NCI-H345 (cell line): ENCODE measurements around the gene KIAA0825.

ENCODE experiments used
- DNase-seq: peaks from one replicate; lab custom pipeline; 2025; lab: John Stamatoyannopoulos, UW

KIAA0825 gene

DNA sequence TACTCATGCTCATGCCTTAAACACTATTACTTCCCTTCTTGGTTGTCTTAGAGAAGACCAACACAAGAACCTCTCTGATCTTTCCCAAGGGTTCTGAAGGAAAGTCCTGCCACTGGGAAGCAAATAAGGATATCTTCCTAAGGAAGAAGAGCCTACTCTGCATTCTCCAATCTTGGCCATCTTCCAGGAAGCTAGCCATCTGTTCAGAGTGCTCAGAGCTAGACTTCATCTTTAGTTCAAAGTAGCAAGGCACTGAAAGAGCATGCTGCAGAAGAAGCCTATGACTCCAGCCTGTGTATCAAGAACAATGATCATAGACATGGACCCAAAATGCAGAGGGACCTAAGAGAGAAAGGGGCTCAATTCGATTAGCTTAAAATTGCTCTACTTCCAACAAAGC, 114.7 kb downstream of the KIAA0825 start:
- DNase-seq, result no peak

DNA sequence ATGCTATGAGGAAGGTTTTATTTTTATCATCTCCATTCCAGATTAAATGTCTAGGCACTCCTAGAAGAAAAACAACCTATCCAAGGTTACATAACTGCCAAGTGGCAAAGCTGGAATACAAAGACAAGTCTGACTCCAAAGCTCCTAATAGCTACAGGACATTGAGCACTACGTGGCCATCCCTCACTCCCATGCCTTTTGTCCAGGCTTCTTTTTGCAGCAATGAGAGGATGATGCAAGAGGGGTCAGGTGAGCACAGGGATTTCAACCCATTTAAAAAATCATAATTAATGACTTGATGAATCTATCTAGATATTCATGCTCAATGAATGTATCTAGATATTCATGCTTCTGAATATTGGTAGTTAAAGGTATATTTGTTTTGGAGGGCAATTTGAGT, 117.0 kb downstream of the KIAA0825 start:
- no peak for DNase-seq

DNA sequence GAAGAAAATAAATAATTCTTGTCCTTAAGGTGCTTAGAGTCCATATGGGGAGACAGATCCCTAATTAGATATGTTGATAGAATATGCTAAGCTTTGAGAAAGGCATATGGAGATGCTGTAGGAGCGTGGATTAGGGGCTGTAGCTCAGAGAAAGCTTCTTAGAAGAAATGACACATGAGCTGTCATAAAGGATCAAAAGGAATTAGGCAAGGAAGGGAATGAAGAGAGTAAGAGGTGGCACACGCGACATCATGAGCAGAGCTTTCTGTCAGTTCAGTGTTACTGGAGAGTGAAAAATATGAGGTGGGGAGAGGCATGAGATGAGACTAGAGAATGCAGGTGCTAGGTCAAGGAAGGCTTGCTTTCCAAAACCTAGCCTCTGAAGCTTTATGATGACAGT, 118.6 kb downstream of the KIAA0825 start:
- DNase-seq, result no peak

DNA sequence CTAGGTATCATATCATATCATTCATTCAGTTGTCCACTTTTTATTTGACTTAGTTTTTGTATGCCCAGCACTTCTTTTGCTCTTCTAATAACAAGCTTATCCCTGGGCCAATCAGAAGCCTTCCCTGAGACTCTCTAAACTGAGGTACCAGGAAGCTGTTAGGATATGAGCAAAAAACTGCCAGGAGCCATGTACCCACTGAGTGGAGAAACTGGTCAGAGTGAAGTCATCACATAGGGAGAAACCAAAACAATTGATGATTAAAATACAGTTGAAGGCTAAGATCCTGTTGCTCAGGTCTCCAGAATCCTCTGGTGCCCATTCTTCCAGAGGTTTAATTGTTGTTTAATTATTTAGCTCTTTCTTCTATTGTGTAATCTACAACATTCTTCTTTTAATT, 120.2 kb downstream of the KIAA0825 start:
- DNase-seq, result no peak

DNA sequence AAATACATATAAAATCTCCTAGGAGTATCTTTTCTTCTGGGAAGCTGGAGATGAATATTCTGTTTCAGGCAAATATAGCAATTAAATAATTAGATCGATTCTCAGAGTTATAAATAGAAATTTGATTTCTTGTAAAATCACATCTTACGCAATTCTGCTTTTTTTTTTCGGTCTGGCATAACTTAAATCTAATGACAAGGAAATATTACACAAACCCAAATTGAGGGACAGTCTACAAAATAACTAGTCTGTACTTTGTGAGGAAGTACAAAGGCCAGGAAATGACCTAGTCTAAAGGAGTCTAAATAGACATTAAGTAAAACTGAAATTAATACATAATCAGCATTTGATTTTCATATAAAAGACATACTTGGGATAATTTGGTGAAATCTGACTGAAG, 133.3 kb downstream of the KIAA0825 start:
- no peak for DNase-seq

DNA sequence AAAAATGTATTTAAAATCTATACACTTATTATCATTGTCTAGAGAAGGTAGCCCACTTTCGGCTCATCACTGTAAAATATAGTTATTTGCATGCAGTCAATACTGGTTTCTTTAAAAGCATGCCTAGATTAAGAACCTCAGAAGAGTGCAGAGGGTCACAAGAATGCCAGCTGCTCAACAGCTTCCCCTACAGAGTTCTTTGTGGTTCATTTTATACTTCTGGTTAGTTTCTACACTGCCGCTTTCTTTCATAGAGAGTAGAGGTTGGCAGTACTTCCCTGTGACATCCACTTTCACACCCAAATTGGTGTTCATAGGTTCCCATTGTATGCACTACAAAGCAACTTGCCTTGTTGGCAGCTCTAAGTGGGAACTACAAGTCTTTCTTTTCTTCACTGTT, 137.3 kb downstream of the KIAA0825 start:
- DNase-seq, result no peak

DNA sequence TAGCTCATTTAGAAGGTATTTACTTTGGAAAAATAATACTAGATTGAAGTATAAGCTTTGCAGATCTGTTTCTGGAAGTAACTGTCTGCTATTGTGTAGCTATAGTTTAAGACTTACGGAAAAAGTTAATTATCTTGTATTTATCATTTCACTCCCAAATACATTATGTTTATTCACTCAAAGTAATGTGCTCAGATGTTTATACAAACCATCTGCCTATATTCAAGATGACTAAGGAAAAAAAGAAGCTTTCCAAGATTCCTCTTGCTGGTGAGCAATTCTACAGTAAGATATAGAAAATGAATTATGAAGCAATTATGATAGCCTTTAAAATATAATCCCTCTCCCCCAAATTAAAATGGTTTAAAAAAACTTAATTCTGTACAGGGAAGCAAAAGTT, 137.9 kb downstream of the KIAA0825 start:
- no peak for DNase-seq

DNA sequence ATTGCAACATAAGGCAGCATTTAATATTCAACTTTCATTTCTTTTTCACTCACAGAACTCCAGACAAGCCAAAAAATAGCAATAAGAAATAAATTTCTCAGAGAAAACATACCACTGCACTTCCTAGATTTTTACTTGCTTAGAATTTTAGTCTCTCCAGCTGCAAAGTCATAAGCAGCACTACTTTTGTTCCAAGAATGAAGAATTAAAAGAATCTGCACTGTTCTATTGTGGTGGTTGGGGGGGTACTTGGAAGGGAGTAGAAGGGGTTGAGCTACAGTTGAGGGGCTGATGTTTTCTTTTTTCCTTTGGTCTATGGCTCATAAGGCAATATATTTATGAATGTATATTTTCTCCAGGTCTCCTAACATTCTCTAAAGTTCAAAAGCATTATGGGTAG, 144.5 kb downstream of the KIAA0825 start:
- no peak for DNase-seq

DNA sequence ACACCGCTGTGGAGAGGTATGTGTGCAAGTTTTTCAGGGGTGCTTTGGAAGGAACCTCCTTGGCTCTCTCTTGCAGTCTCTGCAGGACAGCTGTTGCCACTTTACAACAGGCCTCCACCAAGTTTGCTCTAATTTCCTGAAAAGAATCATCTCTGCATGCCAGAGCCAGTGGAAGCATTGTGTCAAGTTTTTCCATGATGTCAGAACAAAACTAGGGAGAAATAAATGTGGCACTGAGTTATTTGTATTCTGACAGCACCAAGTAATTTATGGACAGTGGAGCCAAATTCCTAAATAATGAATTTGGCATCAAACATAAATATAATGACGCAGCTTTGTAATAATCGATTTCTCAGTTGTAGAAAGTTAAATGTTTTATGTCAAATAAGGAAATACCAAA, 146.9 kb downstream of the KIAA0825 start:
- no peak for DNase-seq

DNA sequence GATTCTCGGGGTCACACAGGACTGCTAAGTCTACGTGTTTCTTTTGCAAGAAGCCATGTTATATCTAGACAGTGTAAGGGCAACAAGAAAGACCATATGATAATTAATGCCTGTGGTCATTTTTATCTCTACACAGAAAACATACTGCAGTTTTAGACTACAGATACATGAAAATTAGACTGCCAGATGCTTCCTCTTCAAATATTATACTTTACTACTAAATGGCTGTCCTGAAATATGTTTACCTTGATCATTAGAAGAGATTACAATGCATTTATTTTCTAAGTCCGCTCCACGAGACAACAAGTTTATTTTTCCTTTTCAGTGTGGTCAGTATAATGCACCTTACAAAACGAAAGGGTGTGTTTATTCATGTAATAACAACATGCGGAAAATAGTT, 147.6 kb downstream of the KIAA0825 start:
- DNase-seq, result no peak

DNA sequence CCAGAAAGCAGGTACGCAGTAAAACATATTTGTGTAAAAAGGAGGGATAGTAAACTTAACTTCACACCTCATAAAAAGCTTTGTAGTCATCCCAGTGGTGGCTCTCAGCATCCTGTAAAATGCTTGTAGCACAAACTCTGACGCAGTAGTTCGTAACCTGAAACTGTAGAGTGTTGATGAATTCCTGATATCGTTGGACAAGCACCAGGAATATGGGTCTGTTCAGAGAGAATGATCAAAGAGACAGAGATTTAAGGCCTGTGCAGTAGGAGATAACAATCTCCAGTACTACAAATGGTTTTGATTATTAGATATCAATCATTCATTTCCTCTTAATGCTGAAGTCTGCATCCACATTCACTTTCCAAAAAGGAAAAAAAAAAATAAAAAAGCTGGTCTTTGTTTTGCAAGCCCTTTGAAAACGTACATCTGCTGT, 148.5 kb downstream of the KIAA0825 start:
- peak; percentile 50 for DNase-seq

DNA sequence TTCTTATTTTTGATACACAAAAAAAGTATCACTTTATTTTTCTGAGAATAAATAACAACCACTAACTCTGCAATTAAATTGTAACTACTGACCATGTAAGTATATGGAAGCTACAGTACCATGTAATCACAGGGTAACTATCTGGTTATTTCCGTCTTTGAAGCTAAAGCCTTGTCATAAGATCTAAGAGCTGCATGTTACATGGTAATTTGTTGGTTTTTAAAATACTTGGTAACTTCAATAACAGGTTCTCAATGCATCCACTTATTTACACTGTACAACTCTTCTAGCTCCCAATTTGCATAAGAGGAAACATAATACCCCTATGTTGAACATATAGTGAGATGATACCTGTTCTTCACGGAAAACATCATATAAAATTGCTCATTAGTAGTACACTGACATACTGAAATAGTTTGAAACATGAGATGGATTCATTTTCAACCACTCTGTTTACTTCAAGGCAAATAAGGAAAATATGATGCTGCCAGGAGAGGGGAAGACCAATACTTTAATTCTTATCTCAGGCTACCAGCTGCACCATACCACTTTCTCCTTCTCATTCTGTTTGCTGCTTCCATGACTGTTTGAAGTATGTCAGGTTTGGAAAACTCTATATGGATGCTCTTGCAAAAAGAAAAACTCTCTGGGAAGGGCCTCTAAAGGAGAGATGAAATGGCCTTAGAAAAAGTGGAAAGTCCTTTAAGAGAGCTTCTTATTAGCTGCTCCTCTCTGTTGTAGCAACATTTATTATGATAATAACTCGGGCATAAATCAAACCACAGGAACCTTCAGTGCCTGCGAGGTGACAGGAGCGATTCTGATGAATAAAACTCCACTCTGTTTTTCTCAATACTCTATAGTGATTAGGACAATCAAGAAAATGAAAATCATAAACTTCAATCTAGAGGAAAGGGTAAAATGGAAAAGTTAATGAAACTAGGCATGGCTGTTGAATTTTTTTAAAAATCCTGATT, 150.2 kb downstream of the KIAA0825 start:
- DNase-seq, result no peak

DNA sequence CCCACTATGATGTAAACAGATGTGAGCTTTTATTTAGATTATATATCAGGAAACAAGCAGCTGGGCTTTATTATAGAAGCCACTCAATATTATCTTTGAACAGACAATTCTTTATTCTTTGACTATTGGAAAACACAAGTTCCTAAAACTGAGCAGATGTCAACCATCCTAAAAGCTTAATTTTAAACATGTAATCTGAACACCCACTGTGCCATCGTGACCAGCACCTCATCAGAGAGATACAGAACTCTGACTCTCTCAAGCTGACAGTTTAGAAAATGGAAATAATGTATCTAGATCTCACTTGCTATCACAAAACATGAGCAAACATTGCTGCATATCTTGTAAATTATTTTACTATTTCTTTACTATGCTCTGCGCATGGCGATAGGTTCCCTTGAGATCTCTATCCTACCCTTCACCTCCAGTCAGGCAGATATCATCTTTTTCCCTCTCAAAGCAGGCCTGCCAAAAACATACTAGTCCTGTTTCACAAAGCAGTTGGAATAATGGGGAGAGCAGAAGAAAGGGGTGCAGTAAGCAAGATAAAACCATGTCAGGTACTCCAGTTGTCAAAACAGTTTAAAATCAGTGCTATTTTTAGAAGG, 151.0 kb downstream of the KIAA0825 start:
- DNase-seq, result no peak

DNA sequence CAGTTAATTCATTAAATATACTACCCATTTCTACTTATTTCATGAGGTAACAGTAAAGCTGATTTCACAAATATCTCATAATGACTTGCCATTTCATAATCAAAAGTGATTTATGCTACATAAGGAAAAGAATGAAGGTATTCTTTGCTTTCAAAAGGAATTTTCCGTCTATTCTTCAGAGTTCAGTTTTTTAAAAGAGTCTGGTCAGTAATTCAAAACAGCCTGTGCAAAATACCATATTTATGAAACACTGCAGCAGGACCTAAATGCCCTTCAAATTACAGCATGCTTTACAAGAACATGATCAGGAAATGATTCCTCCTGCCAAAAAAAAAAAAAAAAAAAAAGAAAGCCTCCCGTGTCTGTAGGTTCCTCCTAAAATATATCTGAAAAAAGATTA, 154.7 kb downstream of the KIAA0825 start:
- DNase-seq, result no peak

DNA sequence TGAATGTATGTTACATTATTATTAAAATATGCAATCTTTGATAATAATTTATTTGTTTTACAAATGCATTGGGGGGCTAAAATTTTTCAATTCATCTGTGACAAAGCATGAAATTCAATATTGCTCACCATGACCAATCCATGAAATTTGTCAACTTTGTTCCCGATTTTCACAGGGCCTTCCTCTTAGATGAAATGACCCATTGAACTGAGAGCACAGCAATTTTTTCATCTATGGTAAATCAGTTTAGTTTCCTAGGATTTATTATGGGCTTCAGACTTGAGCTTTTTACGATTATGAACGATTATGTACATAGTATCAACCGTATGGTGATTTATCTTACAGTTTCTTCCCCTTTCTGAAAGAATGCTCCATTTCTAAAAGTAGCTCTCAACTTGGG, 157.3 kb downstream of the KIAA0825 start:
- DNase-seq, result no peak

DNA sequence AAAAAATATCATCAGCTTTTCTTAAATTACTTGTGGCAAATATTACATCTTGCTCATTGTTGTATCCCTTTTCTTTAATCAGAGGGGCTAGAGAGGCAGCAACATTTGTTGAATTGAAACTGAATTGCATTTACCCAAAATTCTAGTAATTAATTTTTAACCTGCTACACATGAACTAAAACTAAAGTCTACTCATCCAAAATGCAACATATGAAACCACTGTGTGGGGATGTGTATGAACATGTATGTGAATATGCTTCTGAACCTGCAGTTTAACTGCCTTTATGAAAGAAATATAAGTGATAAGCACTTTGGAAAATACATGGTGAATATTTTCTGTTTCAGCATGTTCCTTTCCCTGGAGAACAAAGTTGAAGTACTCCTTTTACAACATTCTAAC, 158.5 kb downstream of the KIAA0825 start:
- DNase-seq, result no peak

DNA sequence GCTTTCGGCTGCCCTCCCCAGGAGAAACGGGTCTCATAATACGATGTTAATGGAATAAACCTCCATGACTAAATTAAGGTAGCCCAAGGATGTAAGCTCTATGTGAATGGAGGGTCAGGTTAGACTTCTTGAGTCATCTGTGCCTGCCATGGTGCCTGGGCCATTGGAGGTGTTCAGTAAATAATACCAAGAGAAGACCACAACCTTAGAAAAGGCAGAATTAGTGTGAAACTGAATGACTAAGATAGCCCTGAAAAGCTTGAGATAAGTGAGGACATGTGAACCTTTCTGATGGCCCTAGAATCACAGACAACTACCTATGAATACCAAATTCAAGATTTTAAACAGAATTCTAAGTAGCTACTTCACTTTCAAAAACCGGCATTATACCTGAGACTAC, 160.6 kb downstream of the KIAA0825 start:
- DNase-seq, result no peak

DNA sequence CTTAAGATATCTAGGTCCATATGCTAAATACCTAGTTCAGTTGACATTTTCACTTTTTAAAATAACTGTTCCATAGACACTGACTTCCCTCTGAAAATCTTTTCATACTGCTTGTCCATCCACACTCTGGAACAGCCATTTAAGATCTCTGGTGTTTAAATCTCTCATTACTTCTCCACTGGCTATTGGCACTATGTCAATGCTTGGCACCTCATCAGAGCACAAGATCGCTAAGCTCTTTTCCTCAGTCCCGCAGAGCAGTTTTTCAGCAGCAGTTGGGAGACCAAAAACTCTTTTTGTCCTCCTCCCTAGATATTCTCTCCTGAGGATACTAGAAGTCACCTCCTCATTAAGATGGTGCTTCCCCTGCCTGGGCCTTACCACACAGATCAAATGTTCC, 172.7 kb downstream of the KIAA0825 start:
- no peak for DNase-seq

DNA sequence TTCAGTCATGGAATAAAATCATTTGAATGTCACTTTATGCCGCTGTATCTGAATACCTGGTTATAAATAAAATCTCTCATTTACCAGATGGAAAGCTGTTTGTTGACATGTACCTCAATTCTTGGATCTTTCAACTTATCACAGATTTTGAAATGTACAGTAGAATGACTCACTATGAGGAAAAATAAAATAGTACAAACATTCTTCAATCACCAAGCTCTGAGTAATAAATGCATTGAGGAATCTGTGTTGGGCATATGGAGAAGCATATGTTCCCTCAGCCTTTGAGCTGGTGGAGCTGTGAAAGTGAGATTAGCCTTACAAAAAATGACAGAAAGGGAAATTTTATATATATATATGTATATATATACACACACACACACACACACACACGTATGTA, 175.4 kb downstream of the KIAA0825 start:
- no peak for DNase-seq

DNA sequence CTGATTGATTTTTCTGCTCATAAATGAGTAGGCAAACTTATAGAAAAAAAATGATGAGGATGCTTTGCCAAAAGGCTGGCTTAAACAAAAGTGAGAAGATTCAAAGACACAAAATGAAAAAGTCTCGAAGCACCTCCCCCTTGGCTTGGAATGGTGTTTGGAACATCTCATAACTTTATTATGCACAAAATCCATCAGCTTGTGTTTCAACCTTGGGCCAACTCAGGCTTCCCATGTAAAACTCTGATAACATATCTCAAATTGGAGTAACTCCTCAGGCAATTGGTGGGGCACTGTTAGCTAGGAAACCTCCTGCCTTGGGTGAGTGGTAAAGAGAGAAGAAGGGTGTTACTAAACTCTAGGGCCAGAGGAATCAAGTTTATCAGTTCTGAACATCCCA, 176.3 kb downstream of the KIAA0825 start:
- no peak for DNase-seq

DNA sequence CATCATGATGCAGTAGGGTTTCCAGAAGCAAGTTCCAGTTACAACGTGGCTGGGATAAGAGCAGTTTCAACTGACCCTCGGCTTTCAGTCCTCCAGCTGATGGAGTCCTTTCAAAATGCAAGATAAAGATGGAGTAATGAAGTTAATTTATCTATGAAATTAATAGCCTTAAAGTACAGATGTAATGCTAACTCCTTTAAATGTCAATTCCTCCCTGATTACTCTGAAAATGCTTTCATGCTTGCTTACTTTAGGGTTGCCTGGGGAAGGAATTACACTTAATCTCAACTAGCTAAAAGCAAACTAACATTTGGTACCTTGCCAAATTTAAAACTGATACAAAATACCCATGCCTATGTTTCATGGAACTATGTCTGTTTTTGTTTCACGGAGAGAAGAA, 178.4 kb downstream of the KIAA0825 start:
- peak; percentile 32 for DNase-seq

DNA sequence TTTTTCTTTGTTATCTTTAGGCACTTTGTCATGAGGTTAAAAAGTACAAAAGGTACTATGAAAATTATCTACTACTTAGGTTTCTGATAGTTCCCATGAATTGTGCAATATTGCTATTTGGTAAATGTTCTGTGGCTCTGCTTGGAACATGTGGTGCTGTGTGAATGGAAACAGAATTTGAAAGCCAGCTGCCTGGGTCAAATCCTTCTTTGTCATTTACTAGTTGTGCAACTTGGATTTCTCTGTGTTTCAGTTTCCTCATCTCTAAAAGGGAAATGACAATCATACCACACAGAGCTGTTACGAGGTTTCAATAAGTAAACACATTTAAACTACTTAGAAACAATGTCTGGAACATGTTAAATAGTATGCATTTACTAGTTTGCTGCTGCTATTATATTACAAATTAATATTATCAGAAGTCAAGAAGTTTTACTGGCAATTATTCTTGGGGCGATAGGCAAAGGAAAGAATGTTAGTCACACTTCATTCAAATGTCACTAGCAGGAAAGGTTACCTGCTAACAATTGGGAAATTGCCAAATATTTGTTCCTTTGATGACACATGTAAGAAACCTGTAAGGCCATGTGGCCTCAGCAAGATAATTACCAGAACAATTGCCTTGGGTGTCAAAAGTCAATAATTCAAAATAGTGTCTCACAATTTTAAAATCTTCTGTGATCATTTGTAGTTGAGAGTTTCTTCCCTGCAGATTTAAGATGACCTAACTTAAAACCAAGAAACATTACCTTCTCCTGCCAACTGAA, 184.8 kb downstream of the KIAA0825 start:
- DNase-seq, result peak; percentile 1

DNA sequence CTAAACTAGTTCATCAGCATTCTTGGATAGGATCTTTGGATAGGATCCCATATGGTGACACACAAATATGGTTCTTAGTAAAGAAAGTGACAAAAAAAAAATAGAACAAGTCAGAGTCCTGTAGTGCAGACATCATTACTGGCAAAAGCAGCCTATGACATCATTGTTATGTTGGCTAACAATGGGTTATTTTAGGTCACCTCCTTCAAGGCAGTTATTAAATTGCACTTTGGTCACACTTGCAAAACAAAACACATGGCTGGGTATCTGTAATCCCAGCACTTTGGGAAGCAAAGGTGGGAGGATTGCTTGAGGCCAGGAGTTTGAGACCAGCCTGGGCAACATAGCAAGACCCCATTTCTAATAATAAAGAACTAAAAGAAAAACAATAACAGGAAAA, 185.9 kb downstream of the KIAA0825 start:
- DNase-seq, result no peak
